GM21529 (cell line): ENCODE data around the gene SERPINA4.

Experiments
- ATAC-seq: cut with Tn5 transposase; IDR thresholded peaks from one replicate; pipeline ENCODE4 v1.9.1; 2021; ENCODE audit not compliant: unreplicated experiment

Gene SERPINA4

DNA sequence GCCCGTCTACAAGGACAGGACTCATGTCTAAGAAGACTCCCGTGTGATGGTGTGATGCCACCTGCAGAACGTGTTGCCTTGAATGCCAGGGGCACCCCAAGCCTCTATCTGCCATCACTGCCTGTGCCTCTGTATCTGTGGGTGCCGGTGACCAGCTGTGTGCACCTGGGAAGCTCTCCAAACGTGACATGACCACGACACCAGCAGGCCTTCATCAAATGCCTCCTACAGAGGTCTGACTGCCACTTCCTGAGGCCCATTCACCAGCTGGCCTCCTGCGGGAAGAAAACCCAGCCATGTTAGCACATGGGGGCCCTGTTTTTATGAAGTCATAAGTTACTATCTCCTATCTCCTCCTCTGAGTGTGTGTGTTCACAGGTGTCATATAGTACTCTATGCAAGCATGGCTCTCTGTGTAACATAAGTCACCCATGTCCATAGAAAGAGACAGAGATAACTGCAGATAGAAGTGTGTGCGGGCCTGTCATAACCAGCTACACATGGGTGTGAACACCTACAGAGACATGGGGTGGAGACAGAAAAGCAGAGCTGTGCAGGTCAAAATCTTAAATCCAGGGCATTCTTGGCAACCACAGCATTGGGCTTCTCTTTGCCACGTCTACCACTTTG, 18.3 kb upstream of the SERPINA4 start:
- ATAC-seq = no peak

DNA sequence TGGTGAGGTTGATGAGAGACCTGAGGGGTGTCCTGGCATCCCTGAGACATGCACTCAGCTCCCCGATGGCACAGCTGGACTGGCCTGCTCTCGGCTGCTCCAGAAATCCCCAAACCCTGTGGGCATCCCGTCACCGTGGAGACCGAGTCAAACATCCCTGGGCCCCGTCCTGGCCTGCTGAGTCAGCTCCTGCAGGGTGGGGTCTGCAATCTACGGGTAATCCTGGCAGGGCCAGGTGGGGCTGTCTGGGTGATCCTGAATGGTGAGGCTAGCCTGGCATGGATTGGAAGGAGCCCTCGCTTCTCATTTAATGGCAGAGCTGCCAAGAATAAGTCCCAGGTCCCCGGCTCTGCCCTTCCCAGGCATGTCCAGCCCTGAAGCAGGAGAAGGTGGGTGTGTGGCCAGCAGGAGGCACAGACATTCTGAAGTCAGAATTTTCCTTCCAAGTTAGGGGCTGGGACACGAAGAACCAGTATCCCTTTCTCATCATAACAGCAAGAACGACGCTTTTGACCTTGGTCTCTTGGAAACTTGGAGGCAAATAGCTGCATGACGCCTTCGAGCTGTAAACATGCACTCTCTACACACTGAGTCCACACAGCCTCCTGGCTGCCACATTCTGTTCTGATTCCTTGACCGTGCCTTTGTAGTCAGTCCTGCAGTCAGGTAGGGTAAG, 17.7 kb upstream of the SERPINA4 start:
- no peak for ATAC-seq

DNA sequence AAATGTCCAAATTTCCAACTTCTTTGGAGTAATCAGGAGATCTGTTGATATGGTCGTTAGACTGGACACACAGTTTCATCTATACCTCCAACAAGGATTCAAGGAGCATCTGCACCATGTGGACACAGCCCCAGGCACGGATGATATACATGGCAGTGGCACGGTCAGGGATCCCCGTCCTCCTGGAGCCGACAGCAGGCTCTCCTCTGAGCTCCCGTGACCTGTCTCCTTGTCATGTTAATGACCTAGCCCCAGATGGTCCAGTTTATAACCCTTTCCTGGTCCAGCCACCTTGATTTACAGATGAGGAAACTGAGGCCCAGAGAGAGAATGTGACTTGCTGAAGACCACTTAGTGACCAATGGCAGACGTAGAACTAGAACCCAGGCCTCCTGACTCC, 16.5 kb upstream of the SERPINA4 start:
- no peak for ATAC-seq

DNA sequence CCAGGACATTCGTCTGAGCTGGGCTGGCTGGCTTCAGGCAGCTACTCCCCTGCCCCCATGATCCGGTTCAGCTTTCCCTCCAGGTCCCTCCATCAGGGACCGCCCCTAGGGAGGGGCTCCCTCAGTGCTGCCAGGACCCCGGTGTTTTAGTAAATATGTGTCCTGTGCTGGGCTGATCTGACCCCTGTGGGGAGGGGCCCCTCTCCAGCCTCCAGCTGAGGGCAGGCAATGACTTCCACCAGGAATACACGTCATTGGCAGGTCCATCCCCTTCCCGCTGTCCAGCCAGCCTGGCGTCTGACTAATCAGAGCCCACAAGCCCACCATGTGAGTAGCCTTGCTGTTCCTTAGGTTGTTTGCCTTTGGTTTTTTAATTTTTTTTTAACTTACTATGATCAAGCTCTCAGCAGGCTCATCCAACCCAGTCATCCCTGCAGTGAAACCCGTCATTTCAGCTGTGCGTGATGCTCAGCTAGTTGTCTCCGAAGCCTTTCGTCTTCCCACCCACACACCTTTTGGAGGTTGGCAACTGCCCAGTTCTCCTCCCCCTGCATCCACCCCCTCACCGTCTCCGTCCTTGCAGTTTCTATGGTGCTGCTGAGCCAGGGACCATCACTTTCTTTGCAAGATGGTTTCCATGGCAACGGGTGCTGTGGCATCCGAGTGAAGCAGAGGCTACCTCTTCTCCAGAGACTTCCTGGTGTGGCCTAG, 16.0 kb upstream of the SERPINA4 start:
- ATAC-seq = no peak

DNA sequence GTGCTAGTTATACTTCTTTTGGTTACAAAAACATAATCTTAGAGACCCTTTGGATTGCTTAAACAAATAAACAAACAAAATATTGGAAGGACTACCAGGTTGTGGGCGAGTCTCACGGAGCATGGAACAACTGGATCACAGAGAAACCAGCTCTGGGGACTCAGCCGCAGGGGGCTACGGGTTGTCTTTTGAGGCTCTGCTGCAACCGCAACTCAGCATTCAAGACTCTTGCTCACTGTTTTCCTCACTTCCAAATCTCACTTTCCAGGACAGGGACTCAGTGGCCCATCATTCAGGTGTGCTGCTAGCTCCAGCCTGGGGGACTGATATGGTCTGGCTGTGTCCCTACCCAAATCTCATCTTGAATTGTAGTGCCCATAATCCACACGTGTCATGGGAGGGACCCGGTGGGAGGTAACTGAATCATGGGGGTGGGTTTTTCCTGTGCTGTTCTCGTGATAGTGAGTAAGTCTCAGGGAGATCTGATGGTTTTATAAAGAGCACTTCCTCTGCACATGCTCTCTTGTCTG, 14.0 kb upstream of the SERPINA4 start:
- no peak for ATAC-seq

DNA sequence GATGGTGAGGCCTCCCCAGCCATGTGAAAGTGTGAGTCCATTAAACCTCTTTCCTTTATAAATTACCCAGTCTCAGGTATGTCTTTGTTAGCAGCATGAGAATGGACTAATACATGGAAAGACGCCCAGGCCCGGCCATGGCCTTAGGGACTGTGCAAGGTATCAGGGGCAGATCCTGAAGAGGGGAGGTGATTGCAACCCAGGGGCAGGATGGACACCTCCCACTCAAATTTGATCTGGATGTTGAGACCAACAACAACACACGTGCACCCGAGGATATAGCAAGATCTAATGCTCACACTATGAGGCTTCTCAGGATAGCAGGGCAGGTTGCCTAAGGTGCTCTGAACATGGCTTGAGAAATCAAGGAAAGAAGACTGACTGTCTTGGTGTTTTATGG, 13.5 kb upstream of the SERPINA4 start:
- no peak for ATAC-seq

DNA sequence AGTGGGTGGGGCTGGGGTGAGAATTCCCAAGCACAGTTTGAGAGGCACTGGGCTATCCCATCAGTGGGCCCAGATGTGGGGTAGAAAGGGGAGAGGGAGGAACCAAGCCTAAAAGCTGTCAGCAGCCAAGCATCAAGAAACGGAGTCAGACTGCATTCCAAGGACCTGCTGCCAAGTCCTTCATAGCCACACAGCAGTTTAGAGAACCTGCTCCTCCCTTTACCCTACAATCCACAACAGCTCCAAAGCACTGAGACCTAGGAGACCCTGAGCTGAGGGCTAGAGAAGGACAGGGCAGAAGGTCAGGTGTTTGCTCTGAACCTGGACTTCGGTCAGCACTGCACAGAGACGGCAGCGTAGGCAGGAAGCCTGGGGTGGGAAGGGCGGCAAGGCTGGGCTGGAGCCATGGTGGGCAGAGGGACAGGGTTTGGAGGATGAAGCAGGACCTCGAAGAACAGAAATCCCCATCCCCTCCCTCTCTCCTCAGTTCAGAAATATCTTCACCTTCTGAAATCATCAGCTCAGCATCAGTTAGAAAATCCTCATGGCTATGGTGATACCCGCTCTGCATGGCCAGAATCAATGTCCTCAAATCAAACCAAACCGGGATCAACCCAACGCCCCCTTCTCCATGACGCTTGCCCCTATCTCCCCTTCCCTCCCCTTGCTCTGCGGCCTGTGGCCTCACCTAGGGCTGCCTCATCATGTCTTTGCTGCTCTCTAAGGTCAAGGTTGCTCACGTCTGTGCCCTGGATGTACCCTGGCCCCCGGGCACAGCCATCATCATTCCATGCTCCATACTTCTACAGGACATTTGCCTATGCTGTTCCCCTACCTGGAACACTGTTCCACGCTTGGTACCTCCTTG, 12.9 kb upstream of the SERPINA4 start:
- ATAC-seq = no peak

DNA sequence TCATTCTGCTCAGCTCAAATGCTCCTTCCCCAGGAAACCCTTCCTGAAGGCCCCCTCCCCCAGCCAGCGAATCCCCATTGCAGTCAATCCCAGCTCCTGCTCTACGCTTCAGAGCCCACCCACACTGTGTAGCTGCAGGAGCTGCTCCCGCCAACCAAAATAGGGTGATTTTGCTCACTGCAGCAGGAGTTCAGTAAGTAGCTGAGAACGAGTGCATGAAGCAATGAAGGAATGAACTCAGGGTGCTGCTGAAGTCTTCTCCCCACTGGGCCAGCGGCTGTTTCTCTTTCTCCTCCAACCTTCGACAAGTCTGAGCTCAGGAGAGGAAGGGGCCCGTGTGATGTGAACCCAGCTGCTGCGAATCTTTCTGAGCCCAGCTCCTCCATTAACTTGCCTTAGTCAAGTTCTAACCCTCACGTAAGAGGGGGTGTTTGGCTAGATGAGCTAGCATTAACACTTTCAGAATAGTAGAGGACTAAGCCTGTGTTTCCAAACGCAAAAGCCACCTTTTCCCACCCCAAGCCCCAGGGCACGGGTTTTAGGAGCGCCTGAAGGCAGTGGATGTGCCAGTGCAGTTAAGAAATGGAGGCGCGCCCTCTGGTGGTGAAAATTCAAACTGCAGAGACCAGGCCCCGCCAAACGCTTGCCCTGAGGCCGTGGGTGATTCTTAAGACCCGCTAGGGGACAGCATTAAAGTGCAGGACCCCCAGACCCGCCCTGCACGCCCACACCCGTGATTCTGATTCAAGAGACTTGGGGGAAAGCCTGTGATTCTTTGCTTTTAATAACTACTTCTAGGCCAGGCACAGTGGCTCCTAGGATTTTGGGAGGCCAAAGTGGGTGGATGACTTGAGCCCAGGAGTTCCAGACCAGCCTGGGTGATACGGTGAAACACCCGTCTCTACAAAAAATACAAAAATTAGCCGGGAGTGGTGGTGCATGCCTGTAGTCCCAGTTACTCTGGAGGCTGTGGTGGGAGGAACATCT, 11.9 kb upstream of the SERPINA4 start:
- ATAC-seq = peak; percentile 63

DNA sequence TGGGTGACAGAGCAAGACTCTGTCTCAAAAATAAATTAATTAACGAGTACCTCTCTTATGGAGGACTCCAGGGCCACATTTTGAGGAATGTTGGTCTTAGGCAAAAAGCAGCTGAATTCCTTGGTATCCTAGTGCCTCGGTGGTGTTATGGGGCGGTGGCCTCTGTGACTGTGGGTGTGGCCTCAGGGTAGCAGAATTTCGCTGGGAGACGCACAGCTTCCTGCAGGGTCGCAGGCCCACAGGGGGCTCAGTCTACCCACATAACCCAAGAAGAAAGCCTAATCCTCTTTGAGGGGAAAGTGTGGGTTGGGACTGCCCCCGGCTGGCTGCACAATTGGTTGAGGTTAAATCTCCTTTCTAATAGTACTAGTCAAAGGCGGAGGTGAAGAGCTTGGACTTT, 11.2 kb upstream of the SERPINA4 start:
- no peak for ATAC-seq

DNA sequence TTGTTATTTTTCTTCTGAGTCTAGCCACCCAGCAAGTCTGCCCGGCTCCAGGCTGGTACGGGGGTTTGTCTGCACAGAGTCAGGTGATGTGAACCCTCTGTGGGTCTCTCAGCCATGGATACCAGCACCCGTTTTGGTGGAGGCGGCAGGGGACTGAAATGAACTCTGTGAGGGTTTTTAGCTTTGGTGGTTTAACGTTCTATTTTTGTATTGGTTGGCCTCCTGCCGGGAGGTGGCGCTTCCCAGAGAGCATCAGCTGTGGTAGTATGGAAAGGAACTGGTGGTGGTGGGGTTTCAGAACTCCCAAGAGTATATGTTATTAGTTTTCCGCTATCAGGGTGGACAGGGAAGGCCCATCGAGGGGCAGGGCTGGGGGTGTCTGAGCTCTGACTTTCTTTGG, 5.3 kb upstream of the SERPINA4 start:
- no peak for ATAC-seq

DNA sequence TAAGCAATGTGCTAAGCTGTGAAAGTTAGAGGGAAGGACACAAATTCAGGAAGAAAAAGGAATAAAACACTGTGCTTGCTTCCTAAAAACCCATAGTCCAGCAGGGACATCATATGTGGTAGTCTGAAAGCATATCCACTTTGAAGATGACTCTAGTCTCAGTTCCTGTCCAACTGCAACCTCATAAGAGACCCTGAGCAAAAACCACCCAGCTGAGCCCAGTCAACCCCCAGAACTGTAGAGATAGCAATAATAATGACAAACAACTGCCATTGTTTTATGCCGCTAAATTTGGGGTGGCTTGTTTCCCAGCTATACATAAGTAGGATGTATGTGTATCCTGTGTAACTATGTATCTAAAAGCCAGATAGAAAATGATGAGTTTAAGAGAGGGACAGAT, 3.9 kb upstream of the SERPINA4 start:
- no peak for ATAC-seq

DNA sequence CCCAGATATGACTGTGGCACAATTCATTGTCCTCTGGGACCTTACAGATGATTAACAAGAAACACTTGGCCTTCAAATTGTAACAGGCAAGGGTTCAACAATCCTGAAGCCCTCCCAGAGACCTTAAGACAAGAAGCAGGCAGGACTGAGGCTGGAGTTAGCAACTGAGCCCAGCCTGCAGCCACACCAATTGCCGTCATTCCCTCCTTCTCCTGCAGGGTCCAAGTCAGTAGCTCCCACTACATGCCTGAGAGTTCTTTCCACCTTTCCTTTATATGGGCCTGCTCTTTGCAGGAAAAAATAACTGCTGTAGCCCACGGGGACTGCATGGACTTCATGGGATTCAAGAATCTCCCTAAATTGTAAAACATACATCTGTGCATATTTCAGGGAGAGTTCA, 2.4 kb upstream of the SERPINA4 start:
- no peak for ATAC-seq

DNA sequence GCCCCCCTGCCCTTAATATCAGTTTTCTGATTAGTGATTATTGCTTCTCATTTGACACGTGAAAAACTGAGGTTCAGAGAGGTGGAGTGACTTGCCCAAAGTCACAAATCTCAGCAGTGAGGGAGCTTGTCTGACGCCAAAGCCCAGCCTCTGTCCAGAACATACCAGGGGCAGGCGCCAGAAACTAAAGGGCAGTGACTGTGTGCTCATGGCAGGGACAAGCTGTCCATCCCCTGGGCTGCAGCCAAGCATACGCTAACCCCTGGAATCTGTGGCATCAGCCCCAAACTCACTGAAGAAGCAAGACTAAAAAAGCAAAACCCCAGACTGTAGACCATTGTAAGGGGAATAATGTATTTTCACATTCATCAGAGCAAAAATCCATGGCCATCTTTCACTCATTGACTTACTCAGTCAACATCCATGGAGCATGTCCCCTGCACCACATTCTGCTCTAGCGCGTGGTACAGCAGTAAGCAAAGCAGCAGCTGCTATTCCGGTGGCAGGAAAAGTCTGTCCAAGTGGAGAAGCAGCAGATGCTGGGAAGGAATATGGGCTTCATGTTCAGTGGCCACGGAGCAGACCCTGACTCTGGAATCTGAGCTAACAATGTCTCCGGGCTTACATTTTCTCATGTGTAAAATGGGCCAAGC, 1.5 kb upstream of the SERPINA4 start:
- no peak for ATAC-seq

DNA sequence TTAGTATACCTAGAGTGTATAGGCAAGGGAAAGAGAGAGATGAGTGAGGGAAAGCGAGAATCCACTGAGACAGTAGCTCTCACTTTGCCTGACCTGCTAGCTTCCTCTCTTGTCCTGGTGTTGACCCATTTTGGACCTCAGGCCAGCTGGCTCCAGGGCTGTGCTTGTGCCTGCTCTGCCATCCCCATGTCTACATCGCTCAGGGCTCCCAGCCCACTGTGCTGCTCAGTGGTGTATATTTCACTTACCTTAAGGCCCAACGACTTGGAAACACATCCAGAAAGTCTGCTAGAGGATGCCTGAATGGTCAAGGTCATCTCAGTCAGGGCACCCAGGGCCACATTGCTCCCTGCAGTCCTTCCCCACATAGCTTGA, 964 bp upstream of the SERPINA4 start:
- no peak for ATAC-seq

DNA sequence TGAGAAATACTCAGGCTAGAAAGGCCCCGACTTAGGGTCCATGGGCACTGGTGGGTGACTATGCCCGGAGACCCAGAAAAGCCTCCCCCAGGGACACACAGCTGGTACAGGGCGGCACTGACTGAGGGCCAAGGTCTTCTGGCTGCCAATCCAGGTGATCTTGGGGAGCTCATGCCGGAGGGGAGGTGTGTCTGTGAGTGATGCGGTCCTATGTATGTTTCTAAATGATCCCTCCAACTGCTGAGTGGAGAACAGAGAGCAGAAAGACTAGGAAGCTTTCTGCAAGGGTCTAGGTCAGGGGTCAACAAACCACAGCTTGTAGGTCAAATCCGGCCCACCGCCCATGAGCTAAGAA, 391 bp downstream of the SERPINA4 start:
- no peak for ATAC-seq

DNA sequence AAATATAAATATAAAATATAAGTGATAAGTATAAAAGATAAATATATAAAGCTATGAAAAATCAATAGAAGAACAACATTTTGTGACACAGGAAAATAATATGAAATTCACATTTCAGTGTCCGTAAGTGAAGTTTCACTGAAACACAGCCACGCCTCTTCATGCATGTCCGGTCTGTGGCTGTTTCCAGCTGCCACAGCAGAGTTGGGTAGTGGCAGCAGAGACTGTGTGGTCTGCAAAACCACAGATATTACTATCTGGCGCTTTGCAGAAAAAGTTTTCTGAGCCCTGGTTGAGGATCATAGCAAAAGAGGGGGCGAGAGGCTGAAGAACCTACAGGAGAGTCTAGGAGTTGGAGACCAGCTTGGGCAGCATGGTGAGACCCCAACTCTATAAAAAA, 780 bp downstream of the SERPINA4 start:
- ATAC-seq = no peak

DNA sequence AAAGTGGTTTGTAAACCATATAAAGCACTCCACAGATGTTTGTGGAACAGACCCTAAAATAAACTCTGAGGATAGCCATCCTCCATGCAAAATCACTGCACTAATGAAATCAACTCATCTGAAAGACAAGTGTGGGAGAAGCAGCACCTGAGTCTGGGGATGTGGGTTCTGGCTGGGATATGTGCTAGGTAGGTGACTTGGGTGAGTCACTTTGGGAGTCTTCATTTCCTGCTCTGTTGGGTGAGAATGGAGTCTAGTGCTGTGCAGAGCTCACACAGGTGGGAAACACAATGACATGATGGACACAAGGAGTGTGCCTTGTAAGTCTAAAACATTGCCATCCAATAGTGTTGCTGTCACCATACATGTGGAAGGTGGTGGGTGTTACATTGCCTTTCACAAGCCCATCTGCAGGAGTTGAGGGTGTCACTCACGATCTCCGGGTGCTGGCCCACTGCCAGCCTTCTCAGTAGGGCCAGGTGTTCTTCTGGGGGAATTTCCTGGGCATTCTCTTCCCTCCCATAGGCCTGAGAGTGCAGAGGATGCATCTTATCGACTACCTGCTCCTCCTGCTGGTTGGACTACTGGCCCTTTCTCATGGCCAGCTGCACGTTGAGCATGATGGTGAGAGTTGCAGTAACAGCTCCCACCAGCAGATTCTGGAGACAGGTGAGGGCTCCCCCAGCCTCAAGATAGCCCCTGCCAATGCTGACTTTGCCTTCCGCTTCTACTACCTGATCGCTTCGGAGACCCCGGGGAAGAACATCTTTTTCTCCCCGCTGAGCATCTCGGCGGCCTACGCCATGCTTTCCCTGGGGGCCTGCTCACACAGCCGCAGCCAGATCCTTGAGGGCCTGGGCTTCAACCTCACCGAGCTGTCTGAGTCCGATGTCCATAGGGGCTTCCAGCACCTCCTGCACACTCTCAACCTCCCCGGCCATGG, 2.0 kb downstream of the SERPINA4 start:
- ATAC-seq = no peak

DNA sequence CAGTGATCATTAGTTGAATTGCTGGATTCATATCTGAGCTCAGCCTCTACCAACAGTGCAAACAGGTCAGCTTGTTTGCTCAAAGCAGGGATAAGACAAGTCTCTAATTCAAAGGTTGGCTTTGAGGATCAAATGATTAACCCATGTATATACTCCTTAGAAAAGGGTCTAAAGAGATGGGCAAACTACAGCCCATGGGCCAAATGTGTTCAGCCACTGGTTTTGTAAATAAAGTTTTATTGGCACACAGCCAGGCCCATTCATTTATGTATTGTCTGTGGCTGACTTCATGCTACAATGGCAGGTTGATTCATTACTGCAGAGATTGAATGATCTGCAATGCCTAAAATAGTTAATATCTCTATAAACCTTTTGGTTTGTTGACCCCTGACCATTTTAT, 3.1 kb downstream of the SERPINA4 start:
- ATAC-seq = no peak

DNA sequence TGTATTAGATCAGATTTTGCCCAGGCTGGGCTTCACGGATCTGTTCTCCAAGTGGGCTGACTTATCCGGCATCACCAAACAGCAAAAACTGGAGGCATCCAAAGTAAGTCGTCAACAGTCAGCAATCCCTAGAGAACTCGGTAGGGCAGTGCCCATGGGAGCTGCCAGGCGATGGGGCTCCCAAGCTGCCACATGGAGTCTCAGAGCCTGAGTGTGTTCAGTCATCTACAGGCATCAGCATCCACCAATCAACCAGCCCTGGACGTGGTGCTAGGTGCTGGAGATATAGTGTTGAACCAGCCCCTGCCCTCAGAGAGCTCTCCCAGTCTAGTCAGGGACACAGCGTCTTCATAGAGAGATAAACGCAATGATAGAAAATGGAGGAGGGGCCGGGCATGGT, 6.9 kb downstream of the SERPINA4 start:
- ATAC-seq = no peak
